Natural killer cell (primary cell): ENCODE data around the gene STARD13. TPM values are rescaled to one million over a fixed set of nuclear protein-coding genes. Genes with fewer than 3 reads are reported as not detected.

Experiments used
- ATAC-seq, 3 donors: fragments of 150-1000 bp in 2 of 3; fragments of 200-7000 bp in 1 of 3; cut with Tn5 transposase; 1 replicate in 1 of 3; 2 replicates in 2 of 3; pipeline ENCODE4 v1.10.0; 2021; ENCODE audit warnings: mild to moderate bottlenecking in 2 of 3, moderate library complexity in 2 of 3
- DNase-seq, 2 donors: peaks; one replicate each; pipeline versions ENCODE4 v3.0.0 to v3.0.0-alpha.2; 2013 to 2021; ENCODE audit warnings: mixed read lengths in 1 of 2
- H3K27ac ChIP-seq: one replicate; pipeline ENCODE4 v1.5.1; 2013; ENCODE audit warnings: mild to moderate bottlenecking, low read length
- H3K27me3 ChIP-seq: one replicate; pipeline ENCODE4 v1.6.1; 2013; ENCODE audit warnings: low read length; ENCODE audit not compliant: control insufficient read depth, insufficient read depth
- H3K36me3 ChIP-seq: one replicate; pipeline ENCODE4 v1.6.1; 2013; ENCODE audit warnings: low read length; ENCODE audit not compliant: control insufficient read depth, insufficient read depth
- H3K4me1 ChIP-seq: one replicate; pipeline ENCODE4 v1.6.1; 2013; ENCODE audit warnings: low read length; ENCODE audit not compliant: control insufficient read depth, insufficient read depth
- H3K4me3 ChIP-seq: one replicate; pipeline ENCODE4 v1.5.1; 2013; ENCODE audit warnings: low read length
- H3K9me3 ChIP-seq: one replicate; pipeline ENCODE4 v1.6.1; 2013; ENCODE audit warnings: low read length; ENCODE audit not compliant: control insufficient read depth, insufficient read depth
- H3K27ac Mint-ChIP-seq, 2 donors: one replicate each; pipeline ENCODE4 v1.8.0; 2022; ENCODE audit warnings: mild to moderate bottlenecking in 2 of 2, mixed read lengths in 2 of 2, moderate library complexity in 1 of 2
- H3K27me3 Mint-ChIP-seq, 2 donors: one replicate each; pipeline ENCODE4 v1.8.0; 2022; ENCODE audit warnings: low read depth in 2 of 2, mixed read lengths in 2 of 2
- H3K36me3 Mint-ChIP-seq: one replicate; pipeline ENCODE4 v1.8.0; 2022; ENCODE audit warnings: mixed read lengths
- H3K4me1 Mint-ChIP-seq, 2 donors: one replicate each; pipeline ENCODE4 v1.8.0; 2022; ENCODE audit warnings: mixed read lengths in 2 of 2
- H3K4me3 Mint-ChIP-seq: one replicate; pipeline ENCODE4 v1.8.0; 2022; ENCODE audit warnings: mild to moderate bottlenecking, moderate library complexity, mixed read lengths
- H3K9me3 Mint-ChIP-seq, 2 donors: one replicate each; pipeline ENCODE4 v1.8.0; 2022; ENCODE audit warnings: mixed read lengths in 2 of 2
- CTCF ChIP-seq: fragments of 200-600 bp; IDR thresholded peaks from one replicate; pipeline ENCODE4 v1.8.0; 2022; ENCODE audit warnings: antibody characterized with exemption
- WGBS: methylation state at CpG from one replicate; pipeline ENCODE4 v1.1.7; 2013; ENCODE audit warnings: missing lambda C conversion rate; ENCODE audit not compliant: insufficient coverage; 5-methylcytosine and 5-hydroxymethylcytosine counted together
- intact Hi-C: fragments of 100-400 bp; cut with micrococcal nuclease; formaldehyde crosslinking; loops from one replicate; pipeline ENCODE4 v1.14.2; 2022
- total RNA-seq, 4 donors: library from RNA; stranded (reverse); fragments of 120-200 nt in 1 of 4; gene quantifications; one replicate each; pipeline versions ENCODE4 v1.2.3 to v1.2.4, GENCODE V29; 2013 to 2022

The STARD13 gene
- total RNA-seq, 3 donors from 2014 or later (not counting 1 experiment from before 2014, with no cell fraction given): not detected

GRCh38 chr13:33323801-33324510, 38.4 kb upstream of the STARD13 start:
- Mint-ChIP-seq H3K36me3 (no peaks in the 10 kb centered on the region), H3K9me3 (peaks cover 0 to 2% of the 10 kb centered on the region in 2 donors), H3K27ac (no peak overlapping the region), H3K4me3 (no peak overlapping the region), H3K4me1 (no peaks in the 10 kb centered on the region), H3K27me3 (no peaks in the 10 kb centered on the region)
- DNase-seq (no peak), ATAC-seq (no peak)
- intact Hi-C loops: no loop called here
- no peak for TF ChIP-seq CTCF
- Histone ChIP-seq H3K36me3 (no peaks in the 10 kb centered on the region), H3K4me3 (no peak overlapping the region), H3K27ac (no peak overlapping the region), H3K9me3 (no peaks in the 10 kb centered on the region), H3K4me1 (no peaks in the 10 kb centered on the region), H3K27me3 (no peaks in the 10 kb centered on the region)
- WGBS: 92% methylated on average over 5 of the region's 7 CpGs

- 86% methylated on average over 7 of the region's 7 CpGs for WGBS
- TF ChIP-seq CTCF: no peak
Measured at GRCh38 chr13:33322965-33323668, 37.6 kb upstream of the STARD13 start.

GRCh38 chr13:33322543-33322809, 36.9 kb upstream of the STARD13 start:
- H3K36me3 Mint-ChIP-seq: no peaks in the 10 kb centered on the region
- TF ChIP-seq CTCF: no peak

More at GRCh38 chr13:33322965-33323668, 37.6 kb upstream of the STARD13 start:
- intact Hi-C loops: no loop called here
- H3K27ac ChIP-seq: no peak overlapping the region
- no peaks in the 10 kb centered on the region for H3K9me3 ChIP-seq
- no peaks in the 10 kb centered on the region for H3K27me3 ChIP-seq
- H3K9me3 Mint-ChIP-seq: peaks cover 0 to 2% of the 10 kb centered on the region in 2 donors
- no peak for DNase-seq
- H3K27ac Mint-ChIP-seq: no peak overlapping the region
- no peaks in the 10 kb centered on the region for H3K4me1 Mint-ChIP-seq
- H3K4me1 ChIP-seq: no peaks in the 10 kb centered on the region
- no peak overlapping the region for H3K4me3 ChIP-seq
- no peaks in the 10 kb centered on the region for H3K36me3 Mint-ChIP-seq
- no peak for ATAC-seq
- no peaks in the 10 kb centered on the region for H3K36me3 ChIP-seq
- no peaks in the 10 kb centered on the region for H3K27me3 Mint-ChIP-seq
- no peak overlapping the region for H3K4me3 Mint-ChIP-seq

More at GRCh38 chr13:33322543-33322809, 36.9 kb upstream of the STARD13 start:
- Histone ChIP-seq H3K36me3 (no peaks in the 10 kb centered on the region), H3K4me1 (no peaks in the 10 kb centered on the region), H3K27me3 (no peaks in the 10 kb centered on the region), H3K4me3 (no peak overlapping the region), H3K27ac (no peak overlapping the region), H3K9me3 (no peaks in the 10 kb centered on the region)
- H3K9me3 Mint-ChIP-seq: peaks cover under 1 to 2% of the 10 kb centered on the region in 2 donors
- ATAC-seq (no peak), DNase-seq (no peak)
- no peak overlapping the region for H3K27ac Mint-ChIP-seq
- WGBS: 95% methylated on average over 4 of the region's 5 CpGs
- no peaks in the 10 kb centered on the region for H3K27me3 Mint-ChIP-seq
- H3K4me3 Mint-ChIP-seq: no peak overlapping the region
- intact Hi-C loops: no loop called here
- no peaks in the 10 kb centered on the region for H3K4me1 Mint-ChIP-seq
